MCF 10A (cell line): ENCODE data around the gene C6orf62. TPM values are rescaled to one million over a fixed set of nuclear protein-coding genes. Genes with fewer than 3 reads are reported as not detected.
"Not testable (repeated sequence)": the region's sequence is repeated elsewhere in the genome, so short reads cannot be mapped to it uniquely, and the experiment has no call there.

Experiments
- BruUV-seq: library from RNA; stranded (reverse); fragments of 400-500 nt; replicated peaks from 2 replicates; lab custom pipeline; 2021; lab: Mats Ljungman, UMichigan
- CTCF ChIA-PET: fragments of 300-600 bp; sonication (Branson Sonifier 250); formaldehyde crosslinking; extraction: SDS; loops from one replicate; lab custom pipeline; 2021; ENCODE audit warnings: antibody characterized with exemption, inconsistent platforms; lab: Yijun Ruan, JAX
- POLR2A ChIA-PET: fragments of 300-600, 350-650 bp; sonication (Branson Sonifier 250); formaldehyde crosslinking; extraction: SDS; loops from one replicate; lab custom pipeline; 2020; ENCODE audit warnings: antibody characterized with exemption, inconsistent platforms; lab: Yijun Ruan, JAX
- DNase-seq: peaks from one replicate; pipeline ENCODE4 v3.0.0-alpha.2; 2018; ENCODE audit not compliant: unreplicated experiment
- H3K27ac Mint-ChIP-seq: one replicate; pipeline ENCODE4 v1.8.0; 2022; ENCODE audit warnings: mild to moderate bottlenecking, low read depth, mixed read lengths; ENCODE audit not compliant: unreplicated experiment
- H3K27me3 Mint-ChIP-seq: one replicate; pipeline ENCODE4 v1.8.0; 2022; ENCODE audit warnings: mixed read lengths; ENCODE audit not compliant: insufficient read depth, unreplicated experiment
- H3K36me3 Mint-ChIP-seq: one replicate; pipeline ENCODE4 v1.8.0; 2022; ENCODE audit warnings: mild to moderate bottlenecking, moderate library complexity, mixed read lengths; ENCODE audit not compliant: insufficient read depth, unreplicated experiment
- H3K4me1 Mint-ChIP-seq: one replicate; pipeline ENCODE4 v1.8.0; 2022; ENCODE audit warnings: mixed read lengths; ENCODE audit not compliant: insufficient read depth, unreplicated experiment
- H3K4me3 Mint-ChIP-seq: one replicate; pipeline ENCODE4 v1.8.0; 2022; ENCODE audit warnings: mild to moderate bottlenecking, moderate library complexity, mixed read lengths; ENCODE audit not compliant: unreplicated experiment
- H3K9me3 Mint-ChIP-seq: one replicate; pipeline ENCODE4 v1.8.0; 2022; ENCODE audit warnings: mixed read lengths; ENCODE audit not compliant: unreplicated experiment
- CTCF ChIP-seq: fragments of 200-600 bp; IDR thresholded peaks from one replicate; pipeline ENCODE4 v1.8.0; 2022; ENCODE audit warnings: antibody characterized with exemption, mild to moderate bottlenecking; ENCODE audit not compliant: unreplicated experiment
- intact Hi-C: fragments of 100-400 bp; cut with micrococcal nuclease; formaldehyde crosslinking; loops from 2 replicates; pipeline ENCODE4 v1.14.1; 2022
- total RNA-seq: library from RNA; stranded (reverse); gene quantifications from 2 replicates; pipeline ENCODE4 v1.2.3, GENCODE V29; 2022

The C6orf62 gene
- total RNA-seq, 1 experiment from 2014 or later: 96.2 TPM

DNA sequence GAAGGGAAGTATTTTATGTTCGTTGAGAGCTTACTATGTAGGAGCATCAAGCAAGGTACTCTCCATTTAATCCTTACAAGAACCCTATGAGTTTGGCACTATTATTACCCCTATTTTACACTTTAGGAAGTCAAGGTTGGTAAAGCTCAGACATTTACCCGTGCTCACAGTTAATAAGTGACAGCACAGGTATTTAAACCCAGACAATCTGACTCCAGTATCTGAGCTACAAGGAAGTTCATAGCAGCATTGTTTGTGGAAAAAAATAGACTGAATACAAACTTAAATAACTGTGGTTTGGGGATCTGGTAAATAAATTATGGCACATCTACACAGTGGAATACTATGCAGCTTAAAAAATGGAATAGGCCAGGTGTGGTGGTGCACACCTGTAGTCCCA is 34.6 kb upstream of the C6orf62 start:
- Mint-ChIP-seq H3K27me3 (no peaks in the 10 kb centered on the region), H3K27ac (no peak overlapping the region), H3K4me1 (no peaks in the 10 kb centered on the region), H3K4me3 (no peak overlapping the region), H3K9me3 (no peaks in the 10 kb centered on the region), H3K36me3 (no peaks in the 10 kb centered on the region)
- intact Hi-C loops: no loop called here
- no peak for TF ChIP-seq CTCF
- no peak for DNase-seq
- ChIA-PET CTCF (interaction anchor here (0.6 to 1.3 kb wide), 5 partner anchors 10 to 318 kb away, joined by 3 to 5 read pairs (median 3); no protein-coding TSS in a partner anchor), POLR2A (interaction anchor here (0.6 to 2.5 kb wide), 4 partner anchors 10 to 180 kb away, joined by 3 to 12 read pairs (median 4); partner anchors contain the start of gene C6orf62)
- no TSS peak for BruUV-seq

DNA sequence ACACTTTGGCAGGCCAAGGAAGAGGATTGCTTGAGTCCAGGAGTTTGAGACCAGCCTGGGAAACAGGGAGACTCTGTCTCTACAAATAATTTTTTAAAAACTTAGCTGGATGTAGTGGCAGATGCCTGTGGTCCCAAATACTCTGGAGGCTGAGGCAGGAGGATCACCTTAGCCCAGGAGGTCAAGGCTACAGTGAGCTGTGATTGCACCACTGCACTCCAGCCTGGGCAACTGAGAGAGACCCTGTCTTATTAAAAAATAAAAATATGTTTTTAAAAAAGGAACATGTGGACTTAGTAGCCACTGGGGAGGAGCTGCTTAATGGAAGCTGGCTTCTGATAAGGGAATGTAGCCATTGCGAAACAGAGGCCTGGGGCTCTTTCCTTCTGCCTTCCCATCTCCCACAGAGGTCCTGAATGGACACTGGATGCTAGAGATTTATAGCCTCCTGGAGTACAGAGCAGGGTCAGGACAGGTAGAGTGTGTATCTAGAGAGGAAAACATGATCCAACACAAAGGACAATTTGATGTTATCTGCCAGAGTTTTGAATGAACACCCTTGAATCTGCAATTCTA is 34.1 kb upstream of the C6orf62 start:
- intact Hi-C loops: no loop called here
- H3K36me3 Mint-ChIP-seq: no peaks in the 10 kb centered on the region
- H3K9me3 Mint-ChIP-seq: no peaks in the 10 kb centered on the region
- ChIA-PET POLR2A (interaction anchor here (0.6 to 2.5 kb wide), 4 partner anchors 10 to 180 kb away, joined by 3 to 12 read pairs (median 4); partner anchors contain the start of gene C6orf62), CTCF (interaction anchor here (0.6 to 1.3 kb wide), 6 partner anchors 10 to 317 kb away, joined by 3 to 5 read pairs (median 3); no protein-coding TSS in a partner anchor)
- H3K4me1 Mint-ChIP-seq: no peaks in the 10 kb centered on the region
- no peaks in the 10 kb centered on the region for H3K27me3 Mint-ChIP-seq
- no peak overlapping the region for H3K4me3 Mint-ChIP-seq
- DNase-seq: no peak
- BruUV-seq: no TSS peak
- H3K27ac Mint-ChIP-seq: no peak overlapping the region
- no peak for TF ChIP-seq CTCF

GRCh38 chr6:24752503-24752902 is 33.5 kb upstream of the C6orf62 start:
- ChIA-PET CTCF (interaction anchor here (0.6 kb wide), 1 partner anchor 13 kb away, joined by 3 read pairs; no protein-coding TSS in a partner anchor), POLR2A (interaction anchor here (2.5 kb wide), 1 partner anchor 9 kb away, joined by 12 read pairs; no protein-coding TSS in a partner anchor)
- intact Hi-C loops: no loop called here
- Mint-ChIP-seq H3K4me3 (no peak overlapping the region), H3K4me1 (no peaks in the 10 kb centered on the region), H3K27ac (no peak overlapping the region), H3K27me3 (no peaks in the 10 kb centered on the region), H3K9me3 (no peaks in the 10 kb centered on the region), H3K36me3 (no peaks in the 10 kb centered on the region)
- BruUV-seq: no TSS peak
- TF ChIP-seq CTCF: no peak
- DNase-seq: no peak

DNA sequence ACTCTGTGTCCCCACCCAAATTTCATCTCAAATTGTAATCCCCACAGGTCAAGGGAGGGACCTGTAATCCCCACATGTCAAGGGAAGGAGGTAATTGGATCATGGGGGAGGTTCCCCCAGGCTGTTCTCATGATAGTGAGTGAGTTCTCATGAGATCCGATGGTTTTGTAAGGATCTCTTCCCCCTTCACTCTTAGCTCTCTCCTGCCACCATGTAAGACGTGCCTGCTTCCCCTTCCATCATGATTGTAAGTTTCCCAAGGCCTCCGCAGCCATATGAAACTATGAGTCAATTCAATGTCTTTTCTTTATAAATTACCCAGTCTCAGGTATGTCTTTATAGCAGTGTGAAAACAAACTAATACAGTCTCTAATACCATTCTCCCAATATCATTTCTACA is 31.9 kb upstream of the C6orf62 start:
- H3K27ac Mint-ChIP-seq, H3K36me3 Mint-ChIP-seq, H3K4me3 Mint-ChIP-seq, H3K4me1 Mint-ChIP-seq, DNase-seq, intact Hi-C loops, H3K27me3 Mint-ChIP-seq, BruUV-seq, H3K9me3 Mint-ChIP-seq: not testable (repeated sequence)
- POLR2A ChIA-PET: interaction anchor here (1.3 kb wide), 1 partner anchor 33 kb away, joined by 3 read pairs; no protein-coding TSS in a partner anchor
- CTCF ChIA-PET: interaction anchor here (0.5 to 0.9 kb wide), 2 partner anchors 86 to 290 kb away, joined by 3 to 6 read pairs; no protein-coding TSS in a partner anchor
